ENCODE measurements around the gene GPC6. TPM values are rescaled to one million over a fixed set of nuclear protein-coding genes. Genes with fewer than 3 reads are reported as not detected.

Gene GPC6
- total and polyA plus RNA-seq, 2 donors (not counting 1 experiment from before 2014, with no cell fraction given), result not detected

DNA sequence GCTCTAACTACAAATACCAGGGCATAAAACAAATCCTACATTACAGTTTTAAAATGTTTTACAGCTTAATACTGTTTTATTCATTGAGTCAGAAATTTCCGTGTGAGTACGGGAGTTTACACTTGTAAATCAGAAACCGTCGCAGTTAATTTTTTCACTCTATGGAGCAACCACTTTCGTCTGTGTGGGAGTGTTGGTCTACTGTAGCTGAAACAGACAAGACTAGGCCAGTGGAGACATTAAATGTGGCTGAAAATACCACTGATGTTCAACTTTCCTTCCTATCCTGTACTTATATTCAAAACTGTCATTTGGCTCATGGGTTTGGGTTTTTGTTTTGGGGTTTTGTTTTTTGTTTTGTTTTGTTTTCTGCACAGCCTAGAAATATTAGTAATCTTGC lies 984.2 kb downstream of the GPC6 start:
- H4K20me1 ChIP-seq (ENCODE audit: control insufficient read depth, insufficient read depth, low read length, poor library complexity, severe bottlenecking), result no peaks in the 10 kb centered on the region
- H3K36me3 ChIP-seq (replicated peaks in 1 of 2; ENCODE audit: control extremely low read depth in 1 of 2, control insufficient read depth in 1 of 2, extremely low read depth in 1 of 2, insufficient read depth in 2 of 2, low read length in 1 of 2), result no peaks in the 10 kb centered on the region
- ATAC-seq (ENCODE audit: low read depth) (no peak), DNase-seq (no peak)
- no CpG with 5 or more reads among the region's 5 CpGs for WGBS (ENCODE audit: insufficient coverage)
- no peak overlapping the region for H3K4me2 ChIP-seq (replicated peaks; ENCODE audit: low read depth, low read length, poor library complexity, severe bottlenecking)
- no peaks in the 10 kb centered on the region for H3K9me3 ChIP-seq (ENCODE audit: control extremely low read depth in 1 of 3, control insufficient read depth in 2 of 3, insufficient read depth in 1 of 3, low read length in 2 of 3)
- H3K9ac ChIP-seq (ENCODE audit: low read length), result no peak overlapping the region
- no peak overlapping the region for H3K4me3 ChIP-seq (ENCODE audit: control extremely low read depth in 1 of 5, extremely low read depth in 1 of 5, insufficient read depth in 1 of 5, low read depth in 2 of 5, low read length in 4 of 5)
- no peak overlapping the region for H3K27ac Mint-ChIP-seq
- no peak overlapping the region for H3K27ac ChIP-seq (ENCODE audit: low read length in 2 of 2)
- CTCF ChIA-PET, result no interaction called here
- H3K4me1 Mint-ChIP-seq, result no peaks in the 10 kb centered on the region
- H3K4me3 Mint-ChIP-seq, result no peak overlapping the region
- H3K27me3 ChIP-seq (replicated peaks in 1 of 4; ENCODE audit: control extremely low read depth in 1 of 4, control insufficient read depth in 3 of 4, insufficient read depth in 4 of 4, low read length in 3 of 4), result no peaks in the 10 kb centered on the region
- TF ChIP-seq EZH2 (IDR thresholded peaks at IDR 0.05; ENCODE audit: borderline replicate concordance, insufficient read depth, low read depth, low read length, poor library complexity, severe bottlenecking), result no peak
- TF ChIP-seq CTCF (IDR thresholded peaks at IDR 0.05), result no peak
- H2AFZ ChIP-seq (ENCODE audit: insufficient read depth, low read depth, low read length, poor library complexity, severe bottlenecking), result no peak overlapping the region
- no peaks in the 10 kb centered on the region for H3K79me2 ChIP-seq (ENCODE audit: control insufficient read depth, insufficient read depth, low read length)
- no peaks in the 10 kb centered on the region for H3K27me3 Mint-ChIP-seq
- no peaks in the 10 kb centered on the region for H3K4me1 ChIP-seq (ENCODE audit: control insufficient read depth in 2 of 2, insufficient read depth in 2 of 2, low read length in 2 of 2)
- intact Hi-C loops (cut with micrococcal nuclease), result no loop called here
- no peaks in the 10 kb centered on the region for H3K9me3 Mint-ChIP-seq (ENCODE audit: insufficient read depth)
- POLR2A ChIA-PET, result no interaction called here

GRCh38 chr13:94212196-94212595 lies 985.6 kb downstream of the GPC6 start:
- TF ChIP-seq EZH2 (IDR thresholded peaks at IDR 0.05; ENCODE audit: borderline replicate concordance, insufficient read depth, low read depth, low read length, poor library complexity, severe bottlenecking) (no peak), CTCF (IDR thresholded peaks at IDR 0.05) (no peak)

More at GRCh38 chr13:94212196-94212595, 985.6 kb downstream of the GPC6 start:
- Histone ChIP-seq H3K27ac (ENCODE audit: low read length in 2 of 2) (no peak overlapping the region), H3K36me3 (replicated peaks in 1 of 2; ENCODE audit: control extremely low read depth in 1 of 2, control insufficient read depth in 1 of 2, extremely low read depth in 1 of 2, insufficient read depth in 2 of 2, low read length in 1 of 2) (no peaks in the 10 kb centered on the region), H3K4me3 (ENCODE audit: control extremely low read depth in 1 of 5, extremely low read depth in 1 of 5, insufficient read depth in 1 of 5, low read depth in 2 of 5, low read length in 4 of 5) (no peak overlapping the region), H3K4me2 (replicated peaks; ENCODE audit: low read depth, low read length, poor library complexity, severe bottlenecking) (no peak overlapping the region), H3K79me2 (ENCODE audit: control insufficient read depth, insufficient read depth, low read length) (no peaks in the 10 kb centered on the region), H2AFZ (ENCODE audit: insufficient read depth, low read depth, low read length, poor library complexity, severe bottlenecking) (no peak overlapping the region), H4K20me1 (ENCODE audit: control insufficient read depth, insufficient read depth, low read length, poor library complexity, severe bottlenecking) (no peaks in the 10 kb centered on the region), H3K9ac (ENCODE audit: low read length) (no peak overlapping the region), H3K27me3 (replicated peaks in 1 of 4; ENCODE audit: control extremely low read depth in 1 of 4, control insufficient read depth in 3 of 4, insufficient read depth in 4 of 4, low read length in 3 of 4) (no peaks in the 10 kb centered on the region), H3K4me1 (ENCODE audit: control insufficient read depth in 2 of 2, insufficient read depth in 2 of 2, low read length in 2 of 2) (no peaks in the 10 kb centered on the region), H3K9me3 (ENCODE audit: control extremely low read depth in 1 of 3, control insufficient read depth in 2 of 3, insufficient read depth in 1 of 3, low read length in 2 of 3) (no peaks in the 10 kb centered on the region)
- ChIA-PET CTCF (no interaction called here), POLR2A (no interaction called here)
- ATAC-seq (ENCODE audit: low read depth), result no peak
- H3K27ac Mint-ChIP-seq, result no peak overlapping the region
- DNase-seq, result no peak
- H3K4me3 Mint-ChIP-seq, result no peak overlapping the region
- no peaks in the 10 kb centered on the region for H3K4me1 Mint-ChIP-seq
- no peaks in the 10 kb centered on the region for H3K27me3 Mint-ChIP-seq
- H3K9me3 Mint-ChIP-seq (ENCODE audit: insufficient read depth), result no peaks in the 10 kb centered on the region
- intact Hi-C loops (cut with micrococcal nuclease), result no loop called here

Measured in B cell (primary cell).